NCI-H446 treated with DMSO at 0.1 percent for 48 hours (cell line): ENCODE measurements around the gene ICA1L.

Experiments
- DNase-seq: peaks from one replicate; lab custom pipeline; 2025; lab: John Stamatoyannopoulos, UW

The ICA1L gene

DNA sequence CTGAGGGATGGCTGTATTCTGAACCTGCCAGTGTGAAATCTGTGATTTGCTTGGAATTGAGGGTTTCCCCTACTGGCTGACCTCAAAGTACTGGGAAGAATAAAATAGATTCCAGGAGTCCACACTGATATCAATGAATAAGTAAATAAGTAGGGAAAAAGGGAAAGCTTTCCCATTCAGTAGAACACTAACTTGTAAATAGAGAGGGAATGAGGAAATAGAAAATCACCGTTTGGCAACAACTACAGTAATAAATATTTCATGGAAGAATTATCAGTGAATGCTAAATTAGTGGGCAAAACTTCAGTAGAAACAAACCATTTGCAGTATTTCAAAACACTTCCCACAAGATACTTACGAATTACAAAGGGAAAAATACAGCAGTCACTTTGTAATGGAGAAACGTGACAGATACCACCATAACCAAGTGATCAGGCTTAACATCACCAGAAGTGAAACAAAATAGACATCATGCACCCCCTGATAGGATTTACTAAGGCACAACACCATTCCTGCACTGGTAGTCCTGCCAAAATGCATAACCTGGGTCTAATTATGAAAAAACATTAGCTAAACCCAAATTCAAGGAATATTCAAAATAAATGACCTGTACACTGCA lies 88.5 kb downstream of the ICA1L start:
- no peak for DNase-seq

DNA sequence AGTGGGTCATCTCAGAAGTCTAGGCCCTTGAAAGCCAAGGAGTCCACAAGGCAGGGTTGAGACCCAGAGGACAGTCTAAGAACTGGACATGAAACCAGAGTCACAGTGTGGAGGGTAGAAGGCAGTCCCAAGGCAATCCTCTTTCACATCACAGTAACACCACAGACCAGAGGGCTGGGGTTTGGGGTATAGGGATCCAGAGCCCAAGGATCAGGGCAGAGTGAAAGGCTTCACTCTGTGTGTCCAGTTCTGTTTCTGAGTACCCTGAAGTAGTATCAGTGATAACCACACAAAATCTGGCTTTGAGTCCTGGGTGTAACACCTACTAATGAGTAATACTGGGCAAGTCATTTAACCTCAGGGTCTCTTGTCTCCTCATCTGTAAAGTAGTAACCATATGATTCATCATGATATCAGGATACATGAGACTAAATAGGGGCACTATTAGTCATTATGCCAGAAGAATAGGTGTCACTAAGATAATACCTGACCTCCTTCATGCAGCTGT lies 91.0 kb downstream of the ICA1L start:
- DNase-seq, result no peak

DNA sequence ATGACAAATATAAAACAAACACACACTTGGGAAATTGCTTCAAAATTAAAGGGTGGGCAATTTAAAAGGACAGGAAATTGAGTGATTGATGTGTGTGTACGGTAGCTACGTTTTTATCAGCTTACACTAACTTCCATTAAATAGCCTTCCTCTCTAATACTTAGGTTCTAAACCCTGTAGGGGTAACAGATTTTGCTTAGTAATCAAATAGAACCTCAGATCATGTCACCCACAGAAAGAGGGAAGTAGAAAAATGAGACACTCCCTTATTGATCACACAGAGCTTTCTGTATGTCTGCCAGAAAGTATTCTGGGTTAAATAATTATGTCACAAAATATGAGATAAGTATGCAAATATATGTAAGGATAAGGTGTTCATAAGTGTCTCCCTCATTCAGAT lies 93.3 kb downstream of the ICA1L start:
- DNase-seq, result no peak

DNA sequence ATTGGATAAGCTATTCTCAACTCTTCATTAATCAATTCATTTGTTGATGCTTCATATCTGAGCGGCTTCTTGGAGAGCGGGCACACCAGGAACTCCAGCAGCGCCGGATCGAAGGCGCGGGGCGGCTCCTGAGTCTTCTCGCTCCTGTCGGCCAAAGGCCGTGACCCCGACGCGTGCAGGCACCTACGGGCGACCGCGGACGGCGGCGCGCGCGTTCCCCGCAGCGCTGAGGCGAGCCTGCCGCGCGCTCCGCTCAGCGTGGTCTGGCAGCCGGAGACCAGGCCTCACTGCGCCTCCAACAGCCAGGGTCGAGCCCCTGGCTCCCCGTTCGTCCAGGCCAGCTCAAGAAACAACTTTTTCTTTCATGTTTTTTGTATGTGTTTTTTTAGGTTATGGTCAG lies 97.5 kb downstream of the ICA1L start:
- no peak for DNase-seq

DNA sequence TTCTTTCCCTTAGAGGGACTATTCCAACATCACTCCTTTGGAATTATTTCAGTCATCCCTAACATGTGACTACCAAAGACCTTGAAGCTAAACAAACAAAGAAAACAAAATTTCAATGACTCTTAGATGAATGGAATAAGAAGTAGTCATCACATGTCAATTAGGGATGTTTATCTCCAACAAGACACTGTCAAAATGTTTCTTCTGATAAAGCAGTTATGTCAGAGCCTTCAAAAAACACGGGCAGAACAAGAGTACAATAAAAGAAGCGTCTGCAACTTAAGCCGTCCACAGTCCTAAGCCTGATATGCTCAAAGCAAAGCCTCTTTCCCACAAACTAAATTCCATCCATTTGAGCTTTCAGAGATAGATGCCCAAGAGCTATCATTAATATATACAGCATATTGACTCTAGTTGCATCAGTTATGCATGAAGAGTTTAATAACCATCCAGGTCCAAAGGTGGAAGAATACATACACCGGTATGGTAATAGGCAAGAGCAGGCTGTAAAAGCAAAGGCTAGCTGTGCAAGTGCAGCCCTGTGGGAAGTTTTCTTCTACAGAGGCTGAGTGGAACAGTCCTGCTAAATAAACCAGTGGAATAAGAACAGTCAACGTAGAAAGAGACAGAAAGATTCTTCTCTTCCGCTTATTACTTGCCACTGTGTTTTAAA lies 98.1 kb downstream of the ICA1L start:
- no peak for DNase-seq

DNA sequence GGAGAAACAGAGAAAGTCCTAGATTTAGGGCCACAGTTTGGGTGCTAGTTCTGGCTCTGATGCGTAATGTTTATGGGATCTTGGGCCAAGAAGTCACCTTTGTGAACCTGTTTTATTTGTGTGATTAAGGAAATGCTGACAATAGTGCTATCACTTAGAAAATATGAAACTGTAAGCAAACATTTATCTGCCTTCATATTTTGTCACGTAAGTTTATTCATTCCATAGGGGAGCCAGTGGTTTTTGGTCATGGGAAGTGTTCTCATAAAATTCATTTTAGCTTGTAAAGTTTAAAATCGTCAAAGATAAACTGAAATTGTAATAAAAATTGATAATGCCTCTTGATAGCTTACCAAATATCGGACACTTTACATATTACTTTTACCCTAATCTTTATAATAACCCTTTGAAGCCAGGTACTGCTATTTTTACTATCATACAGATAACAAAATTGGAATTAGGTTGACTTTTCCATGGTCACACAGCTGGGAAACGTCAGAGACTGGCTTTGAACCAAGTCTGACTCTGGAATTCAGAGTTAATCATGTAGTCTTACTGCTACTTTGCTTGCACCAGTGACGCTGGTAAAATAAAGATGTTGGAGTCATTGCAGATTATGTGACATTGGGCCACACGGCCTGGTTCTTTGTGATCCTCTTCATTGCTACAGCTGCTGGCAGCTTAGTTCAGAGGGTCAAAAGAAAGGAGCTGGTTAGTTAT lies 99.7 kb downstream of the ICA1L start:
- no peak for DNase-seq

DNA sequence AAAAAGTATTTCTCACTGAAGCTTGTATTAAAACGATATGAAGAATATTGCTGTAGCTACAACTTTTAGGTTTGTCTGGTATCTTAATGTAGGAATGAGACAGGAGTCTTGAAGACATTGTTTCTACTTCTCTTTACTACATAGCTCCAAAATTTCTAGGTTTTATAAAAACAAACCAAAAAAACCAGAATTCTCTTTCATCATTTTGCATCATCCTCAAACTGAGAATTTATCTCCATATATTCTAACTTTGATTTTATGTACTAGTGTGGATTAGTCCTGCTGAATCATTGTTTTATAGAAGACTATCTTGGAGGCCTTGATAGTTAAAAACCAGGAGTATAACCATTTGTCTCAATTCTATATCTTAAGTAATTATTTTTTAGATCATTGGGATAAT lies 100.2 kb downstream of the ICA1L start:
- no peak for DNase-seq

DNA sequence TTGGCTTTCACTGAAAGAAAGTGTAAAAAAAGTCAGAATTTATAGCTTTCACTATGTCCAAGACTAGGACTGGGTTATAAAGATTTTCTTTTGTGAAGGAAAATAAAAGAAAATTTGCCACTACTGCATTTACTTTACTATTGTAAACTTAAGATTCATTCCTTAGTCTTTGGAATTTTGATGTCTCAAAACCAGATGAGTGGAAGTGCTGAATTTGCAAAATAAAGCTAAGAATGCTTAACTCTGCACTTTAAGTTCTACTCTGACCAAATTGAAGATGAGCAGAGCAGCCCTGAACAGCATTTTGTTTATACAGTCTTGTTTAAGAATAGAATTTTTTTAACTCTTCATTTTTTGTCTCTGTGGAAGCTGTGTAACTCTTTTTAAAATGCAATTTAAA lies 102.4 kb downstream of the ICA1L start:
- no peak for DNase-seq

DNA sequence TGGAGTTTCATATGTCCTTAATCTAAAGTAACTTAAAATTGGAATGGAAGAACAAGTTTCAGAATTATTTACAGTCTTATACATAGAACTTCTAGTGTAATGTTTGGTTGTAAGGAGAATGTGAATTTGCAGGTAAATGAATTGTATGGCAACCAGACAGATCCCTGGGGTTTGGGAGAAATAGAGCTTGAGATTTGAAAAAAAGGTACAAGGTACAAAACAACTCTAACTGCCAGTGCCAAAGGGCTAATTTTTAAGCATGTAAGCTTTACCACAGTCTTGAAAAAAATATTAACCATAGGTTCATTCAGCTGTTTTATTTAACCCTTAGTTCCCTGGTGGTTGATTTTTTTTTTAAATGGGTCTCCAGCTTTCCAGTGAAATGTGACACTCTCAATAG lies 103.3 kb downstream of the ICA1L start:
- no peak for DNase-seq

DNA sequence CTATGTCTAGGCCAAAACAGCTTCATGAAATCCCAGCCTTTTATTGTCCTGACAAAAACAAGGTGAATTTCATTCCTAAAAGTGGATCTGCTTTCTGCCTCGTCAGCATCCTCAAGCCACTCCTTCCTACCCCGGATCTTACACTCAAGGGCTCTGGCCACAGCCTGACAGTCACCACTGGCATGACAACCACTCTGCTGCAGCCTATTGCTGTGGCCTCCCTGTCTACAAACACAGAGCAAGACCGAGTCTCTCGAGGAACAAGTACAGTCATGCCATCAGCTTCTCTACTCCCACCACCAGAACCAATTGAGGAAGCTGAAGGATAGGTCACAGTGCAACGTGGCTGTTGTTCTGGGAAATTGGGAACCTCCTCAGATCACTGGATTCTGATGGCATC lies 106.1 kb downstream of the ICA1L start:
- DNase-seq, result no peak

DNA sequence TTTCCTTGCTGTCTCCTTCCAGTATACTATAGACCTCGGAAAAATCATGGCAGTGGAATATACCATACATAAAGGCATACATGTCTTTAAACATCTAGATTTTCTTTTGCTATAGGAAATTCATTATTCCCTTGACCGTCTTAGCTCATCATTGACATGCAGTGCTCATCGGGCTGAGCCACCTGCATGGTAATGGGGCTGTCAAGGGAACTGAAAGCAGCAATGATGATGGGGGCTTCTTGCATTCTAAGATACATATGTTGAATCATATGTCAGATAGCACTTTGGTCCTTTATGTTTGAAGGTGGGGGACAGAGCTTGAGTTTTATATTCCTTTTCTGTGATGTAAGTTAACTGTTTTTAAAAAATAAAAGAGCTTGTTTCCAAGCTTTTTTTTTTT lies 106.6 kb downstream of the ICA1L start:
- DNase-seq, result no peak

DNA sequence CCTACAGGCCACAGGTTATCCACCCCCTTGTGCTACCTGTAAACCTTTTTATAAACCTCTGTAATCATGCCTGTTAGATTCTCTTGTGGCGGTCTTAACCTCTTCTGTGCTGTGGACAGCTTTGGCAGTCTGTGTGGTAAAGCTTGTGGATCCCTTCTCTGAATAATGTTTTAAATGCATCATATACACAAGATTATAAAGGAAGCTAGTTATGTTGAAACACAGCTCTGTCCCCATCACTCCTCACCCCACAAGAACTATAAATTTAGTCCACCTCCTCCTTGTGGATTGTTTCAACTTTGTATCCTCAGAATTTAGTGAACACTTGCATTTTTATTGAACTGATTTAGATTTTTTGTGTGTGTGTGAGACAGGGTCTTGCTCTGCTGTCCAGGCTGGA lies 107.7 kb downstream of the ICA1L start:
- DNase-seq, result no peak

DNA sequence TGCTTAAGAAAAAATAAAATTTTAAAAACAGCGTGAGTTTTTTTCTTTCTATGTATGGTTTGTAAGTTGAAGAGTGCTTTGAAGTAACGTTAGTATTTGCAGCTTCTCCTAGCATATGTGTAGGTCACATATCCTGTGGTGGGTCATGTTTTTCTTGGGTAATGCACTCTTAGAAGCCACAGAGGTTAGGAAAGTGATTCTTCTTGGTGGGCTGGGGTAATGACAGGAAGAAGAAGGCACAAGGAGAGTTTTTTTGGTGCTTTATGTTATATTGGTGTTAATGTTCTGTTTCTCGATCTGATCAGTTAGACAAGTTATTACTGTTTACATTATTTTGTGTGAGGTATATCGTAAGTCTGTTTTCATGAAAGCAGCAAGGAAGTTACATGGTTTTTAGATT lies 109.0 kb downstream of the ICA1L start:
- no peak for DNase-seq

DNA sequence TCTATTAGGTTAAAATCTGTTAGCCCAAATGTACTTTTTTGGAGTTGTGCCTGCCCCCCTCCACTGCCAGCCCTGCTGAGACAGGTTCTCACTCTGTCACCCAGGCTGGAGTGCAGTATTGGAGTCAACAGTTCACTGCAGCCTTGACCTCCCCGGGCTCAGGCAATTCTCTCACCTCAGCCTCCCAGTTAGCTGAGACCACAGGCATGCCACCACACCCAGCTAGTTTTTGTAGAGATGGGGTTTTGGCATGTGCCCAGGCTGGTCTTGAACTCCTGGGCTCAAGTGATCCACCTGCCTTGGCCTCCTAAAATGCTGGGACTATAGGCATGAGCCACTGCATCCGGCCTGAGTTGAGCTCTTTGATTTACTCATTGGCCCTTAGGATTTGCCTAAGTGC lies 110.7 kb downstream of the ICA1L start:
- no peak for DNase-seq

DNA sequence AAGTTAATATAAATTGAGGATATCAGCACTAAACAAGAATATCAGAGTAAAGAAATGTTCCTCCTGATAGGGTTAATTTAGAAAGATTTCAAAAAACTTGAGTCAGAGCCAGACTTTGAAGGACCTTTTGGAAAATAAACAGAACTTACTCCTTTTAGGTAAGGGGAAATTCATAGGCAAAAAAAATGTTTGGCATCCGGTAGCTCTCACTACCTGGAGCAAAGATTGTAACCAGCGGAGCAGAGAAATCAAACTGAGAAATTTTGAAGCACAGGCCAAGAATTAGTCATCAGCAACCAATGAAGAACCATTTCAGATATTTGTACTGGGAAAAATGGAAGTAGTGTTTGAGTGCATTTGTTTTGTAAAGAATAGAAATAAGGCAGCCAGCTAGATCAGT lies 113.0 kb downstream of the ICA1L start:
- DNase-seq, result no peak

DNA sequence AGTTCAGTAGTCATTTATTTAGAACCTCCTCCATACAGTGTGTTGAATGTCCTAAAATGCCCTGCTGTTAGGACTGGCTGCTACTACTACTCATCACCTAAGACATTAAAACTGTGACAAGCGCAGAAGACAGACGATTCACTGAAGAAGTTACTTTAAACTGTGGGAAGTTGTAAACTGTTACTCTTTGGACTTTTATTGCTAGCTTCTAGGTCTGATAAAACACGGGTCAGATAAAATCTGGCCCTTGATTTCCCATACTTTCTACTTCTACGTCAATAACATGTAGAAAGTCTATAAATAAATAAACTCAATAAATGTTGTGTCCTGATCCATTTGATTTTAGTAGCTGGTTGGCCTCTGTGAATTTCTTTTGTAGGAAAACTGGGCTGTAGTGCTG lies 113.4 kb downstream of the ICA1L start:
- no peak for DNase-seq

DNA sequence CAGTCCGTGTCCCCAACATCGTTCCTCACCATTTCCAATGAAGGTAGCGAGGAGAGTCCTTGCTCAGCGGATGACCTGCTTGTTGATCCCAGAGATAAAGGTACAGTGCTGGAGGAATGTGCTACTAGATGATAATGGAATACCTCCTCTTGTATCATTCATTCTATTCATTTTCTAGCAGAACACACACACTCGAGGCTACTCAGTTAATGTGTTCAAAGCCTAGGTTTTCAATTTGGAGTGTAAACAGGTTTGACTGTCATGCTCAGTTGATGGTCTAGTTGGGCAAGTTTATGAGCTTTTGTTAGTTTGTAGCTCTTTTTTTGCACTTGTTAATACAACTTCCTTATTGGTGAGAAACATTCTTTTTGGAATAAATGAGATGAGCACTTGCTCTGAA lies 114.2 kb downstream of the ICA1L start:
- no peak for DNase-seq

DNA sequence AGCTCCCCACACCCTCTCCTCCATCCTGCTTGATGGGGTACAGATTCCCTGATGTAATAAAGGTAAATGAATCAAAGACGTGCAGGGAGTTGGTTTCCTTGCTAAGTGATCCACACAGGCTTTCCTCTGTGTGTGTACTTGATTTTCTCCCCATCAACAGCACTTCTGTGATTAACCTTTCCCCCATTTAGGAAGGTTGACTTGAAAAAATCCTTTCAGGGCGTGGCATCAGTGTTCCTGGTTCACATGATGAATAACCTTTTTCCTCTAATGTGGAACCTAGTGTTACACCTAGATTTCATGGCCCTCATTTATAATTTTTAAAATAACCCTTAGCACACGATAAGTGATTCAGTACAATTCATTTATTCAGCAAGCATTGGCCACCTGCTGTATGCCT lies 115.0 kb downstream of the ICA1L start:
- DNase-seq, result no peak

DNA sequence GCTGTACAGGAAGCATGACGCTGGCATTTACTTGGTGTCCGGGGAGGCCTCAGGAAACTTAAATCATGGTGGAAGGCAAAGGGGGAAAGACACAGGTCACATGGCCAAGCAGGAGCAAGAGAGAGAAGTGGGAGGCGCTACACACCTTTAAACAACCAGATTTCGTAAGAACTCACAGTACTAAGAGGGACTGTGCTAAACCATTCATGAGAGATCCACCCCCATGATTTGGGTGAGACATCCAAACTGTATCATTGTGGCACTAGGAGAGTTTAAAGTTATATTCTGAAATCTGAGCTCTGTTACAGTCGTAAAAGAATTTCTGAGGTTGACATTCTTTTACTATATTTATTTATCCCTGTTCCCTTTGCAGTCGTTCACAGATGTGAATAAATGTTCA lies 116.6 kb downstream of the ICA1L start:
- DNase-seq, result no peak

DNA sequence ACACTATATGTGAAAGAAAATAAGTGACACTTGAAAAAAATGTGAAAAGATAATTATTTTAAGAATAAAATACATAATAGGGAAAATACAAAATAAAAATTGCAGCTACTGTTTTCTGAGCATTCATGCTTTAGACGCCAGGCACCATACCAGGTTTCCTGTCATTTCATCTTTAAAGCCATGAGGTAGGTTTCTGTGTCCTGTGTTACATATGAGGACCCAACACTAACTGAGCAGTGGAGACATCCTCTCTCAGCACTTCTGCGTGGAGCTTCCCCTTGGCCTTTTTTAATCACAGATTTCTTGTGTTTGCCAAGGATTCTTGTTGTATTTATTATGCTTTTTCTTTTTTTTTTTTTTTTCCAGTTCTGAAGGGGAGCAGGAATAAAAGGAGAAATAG lies 119.5 kb downstream of the ICA1L start:
- DNase-seq, result no peak

DNA sequence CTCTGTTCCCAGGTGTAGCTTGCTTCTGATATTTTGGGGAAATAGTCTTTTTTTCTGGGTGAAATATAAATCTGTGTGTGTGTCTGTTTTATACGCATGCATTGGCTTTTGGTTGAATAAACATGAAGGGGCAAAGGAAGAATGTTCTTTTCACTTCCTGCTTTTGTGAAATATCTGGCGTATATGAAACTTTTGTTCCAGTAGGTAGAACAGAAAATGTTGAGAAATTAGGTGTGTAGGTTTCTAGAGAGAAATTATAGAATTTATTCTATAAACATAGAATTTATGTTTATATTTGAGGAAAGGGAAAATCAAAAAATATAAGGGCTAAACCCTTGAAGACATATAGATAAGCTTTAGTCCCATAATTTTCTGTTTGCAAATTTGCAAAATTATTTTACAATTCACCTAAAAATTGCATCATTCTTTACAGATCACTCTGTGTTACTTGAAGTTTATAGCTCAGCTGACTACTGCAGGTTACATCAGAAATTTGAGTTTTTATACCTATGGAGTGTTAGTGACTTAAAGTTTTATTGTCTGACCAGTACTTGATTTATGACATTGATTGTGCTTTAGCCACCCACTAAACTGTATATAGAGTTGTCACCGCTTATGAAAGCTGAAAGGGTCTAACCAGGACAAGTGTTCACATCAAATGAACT lies 120.7 kb downstream of the ICA1L start:
- DNase-seq, result no peak

DNA sequence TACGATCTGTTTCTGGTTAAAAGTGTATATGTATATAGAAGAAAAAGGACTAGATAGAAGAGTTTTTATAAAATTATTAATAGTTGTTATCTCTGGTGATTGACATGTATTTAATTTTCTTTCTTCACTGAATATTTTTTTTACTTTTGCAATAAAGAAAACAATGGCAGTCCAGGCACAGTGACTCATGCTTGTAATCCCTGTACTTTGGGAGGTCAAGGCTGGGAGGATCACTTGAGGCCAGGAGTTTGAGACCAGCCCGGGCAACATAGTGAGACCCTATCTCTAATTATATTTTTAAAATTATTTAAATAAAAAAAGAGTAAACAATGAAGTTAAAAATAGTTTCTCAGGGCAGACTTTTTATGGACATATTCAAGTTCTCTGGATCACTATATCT lies 122.1 kb downstream of the ICA1L start:
- DNase-seq, result no peak

DNA sequence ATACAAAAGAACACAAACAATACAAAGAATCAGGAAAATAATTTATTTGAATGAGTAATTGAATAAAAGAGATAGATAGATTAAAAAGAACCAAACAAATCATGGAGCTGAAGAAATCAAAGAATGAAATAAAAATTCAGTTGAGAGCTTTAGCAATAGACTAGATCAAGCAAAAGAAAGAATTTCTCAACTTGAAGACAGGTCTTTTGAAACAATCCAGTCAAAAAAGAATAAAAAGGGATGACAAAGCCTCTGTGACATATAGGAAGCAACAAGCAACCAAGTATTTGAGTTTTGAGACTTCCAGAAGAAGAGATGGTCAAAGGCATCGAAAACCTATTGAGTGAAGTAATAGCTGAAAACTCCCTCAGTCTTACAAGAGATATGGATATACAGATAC lies 128.0 kb downstream of the ICA1L start:
- no peak for DNase-seq
